Gastrocnemius medialis (tissue), 4 donors: ENCODE results near the gene RAB10.

Source experiments
- POLR2A ChIP-seq, 2 donors: fragments of 450-650 bp; IDR thresholded peaks; one replicate each; pipeline ENCODE4 v1.6.1; 2017; ENCODE audit warnings: antibody characterized with exemption in 2 of 2, mild to moderate bottlenecking in 2 of 2, moderate library complexity in 2 of 2
- TF ChIP-seq, protein P1 (sequence below), 5 experiments: fragments of 450-650 bp in 3 of 5; fragments of 200-600 bp in 2 of 5; sonication (generic) in 2 of 5; IDR thresholded peaks in 4 of 5; conservative IDR thresholded peaks in 1 of 5; 1 replicate in 4 of 5; 2 replicates in 1 of 5; pipeline ENCODE4 v1.5.1; 2016 to 2019; ENCODE audit warnings: antibody characterized with exemption in 5 of 5, mild to moderate bottlenecking in 3 of 5, moderate library complexity in 3 of 5

DNA sequence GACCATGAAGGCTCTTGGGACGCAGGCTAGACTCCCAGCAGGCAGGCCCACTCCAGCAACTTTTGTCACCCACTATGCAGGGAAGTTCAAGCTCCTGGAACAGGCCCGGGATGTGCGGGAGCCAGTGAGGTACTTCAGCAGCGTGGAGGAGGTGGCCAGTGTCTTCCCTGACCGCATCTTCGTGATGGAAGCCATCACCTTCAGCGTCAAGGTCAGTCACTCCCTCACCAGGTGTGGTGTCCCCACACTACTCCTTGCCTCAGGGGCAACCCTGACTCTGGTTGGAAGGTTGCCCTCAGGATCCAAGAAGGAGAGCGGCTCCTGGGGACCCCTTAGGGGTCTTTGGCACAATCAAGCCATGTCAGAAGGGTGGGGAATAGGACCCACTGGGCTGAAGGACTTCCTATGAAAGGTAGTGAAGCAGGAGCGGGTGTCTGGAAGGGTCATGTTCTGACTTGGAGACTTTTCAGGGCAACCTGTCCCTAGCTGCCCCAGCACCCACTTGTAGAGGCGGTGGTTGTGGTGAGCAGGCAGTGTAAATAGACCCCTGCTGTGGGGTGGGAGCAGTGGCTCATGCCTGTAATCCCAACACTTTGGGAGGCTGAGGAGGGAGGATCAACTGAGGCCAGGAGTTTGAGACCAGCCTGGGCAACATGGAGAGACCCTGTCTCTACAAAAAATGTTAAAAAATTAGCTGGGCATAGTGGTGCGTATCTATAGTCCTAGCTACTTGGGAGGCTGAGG is 149.2 kb downstream of the RAB10 start:
- TF ChIP-seq POLR2A (IDR thresholded peaks at IDR 0.05): no peak
- TF ChIP-seq, protein P1, sequence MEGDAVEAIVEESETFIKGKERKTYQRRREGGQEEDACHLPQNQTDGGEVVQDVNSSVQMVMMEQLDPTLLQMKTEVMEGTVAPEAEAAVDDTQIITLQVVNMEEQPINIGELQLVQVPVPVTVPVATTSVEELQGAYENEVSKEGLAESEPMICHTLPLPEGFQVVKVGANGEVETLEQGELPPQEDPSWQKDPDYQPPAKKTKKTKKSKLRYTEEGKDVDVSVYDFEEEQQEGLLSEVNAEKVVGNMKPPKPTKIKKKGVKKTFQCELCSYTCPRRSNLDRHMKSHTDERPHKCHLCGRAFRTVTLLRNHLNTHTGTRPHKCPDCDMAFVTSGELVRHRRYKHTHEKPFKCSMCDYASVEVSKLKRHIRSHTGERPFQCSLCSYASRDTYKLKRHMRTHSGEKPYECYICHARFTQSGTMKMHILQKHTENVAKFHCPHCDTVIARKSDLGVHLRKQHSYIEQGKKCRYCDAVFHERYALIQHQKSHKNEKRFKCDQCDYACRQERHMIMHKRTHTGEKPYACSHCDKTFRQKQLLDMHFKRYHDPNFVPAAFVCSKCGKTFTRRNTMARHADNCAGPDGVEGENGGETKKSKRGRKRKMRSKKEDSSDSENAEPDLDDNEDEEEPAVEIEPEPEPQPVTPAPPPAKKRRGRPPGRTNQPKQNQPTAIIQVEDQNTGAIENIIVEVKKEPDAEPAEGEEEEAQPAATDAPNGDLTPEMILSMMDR (IDR thresholded peaks at IDR 0.05 in 4 of 5, conservative IDR thresholded peaks at IDR 0.05 in 1 of 5): no peak
